HG02588 (cell line): ENCODE results near the gene MPZL1.
A peak's percentile ranks its signal among the peaks of the same experiment; 100 is the strongest.

Experiments used
- ATAC-seq: cut with Tn5 transposase; IDR thresholded peaks from one replicate; pipeline ENCODE4 v1.9.1; 2021; ENCODE audit warnings: mild to moderate bottlenecking, moderate library complexity; ENCODE audit not compliant: unreplicated experiment

MPZL1 gene

GRCh38 chr1:167721617-167722151, at the start of gene MPZL1:
MPZL1 (plus strand) TSS chr1:167721982; CDS start chr1:167722152, 170 bp downstream.
- peak; percentile 93 for ATAC-seq

- ATAC-seq: no peak
Observed at GRCh38 chr1:167672831-167673230, 49.0 kb upstream of the MPZL1 start.

- no peak for ATAC-seq
Observed at GRCh38 chr1:167673265-167673664, 48.5 kb upstream of the MPZL1 start.

- no peak for ATAC-seq
Observed at GRCh38 chr1:167674156-167674555, 47.6 kb upstream of the MPZL1 start.

- no peak for ATAC-seq
Observed at GRCh38 chr1:167675440-167675839, 46.3 kb upstream of the MPZL1 start.

- ATAC-seq: no peak
Observed at GRCh38 chr1:167676205-167676915, 45.4 kb upstream of the MPZL1 start.

GRCh38 chr1:167676916-167677848, 44.6 kb upstream of the MPZL1 start:
- ATAC-seq: no peak

- no peak for ATAC-seq
Observed at GRCh38 chr1:167678422-167678821, 43.4 kb upstream of the MPZL1 start.

- ATAC-seq: no peak
Observed at GRCh38 chr1:167678838-167679237, 42.9 kb upstream of the MPZL1 start.

GRCh38 chr1:167679714-167680113, 42.1 kb upstream of the MPZL1 start:
- no peak for ATAC-seq

- ATAC-seq: no peak
Observed at GRCh38 chr1:167681024-167681423, 40.8 kb upstream of the MPZL1 start.

- no peak for ATAC-seq
Observed at GRCh38 chr1:167681451-167682098, 40.2 kb upstream of the MPZL1 start.

GRCh38 chr1:167683226-167683625, 38.6 kb upstream of the MPZL1 start:
- ATAC-seq: no peak

GRCh38 chr1:167683641-167684502, 37.9 kb upstream of the MPZL1 start:
- no peak for ATAC-seq

GRCh38 chr1:167685844-167686243, 35.9 kb upstream of the MPZL1 start:
- no peak for ATAC-seq

- ATAC-seq: peak; percentile 52
Observed at GRCh38 chr1:167687919-167688519, 33.8 kb upstream of the MPZL1 start.

- ATAC-seq: no peak
Observed at GRCh38 chr1:167689567-167689920, 32.2 kb upstream of the MPZL1 start.

GRCh38 chr1:167690053-167690452, 31.7 kb upstream of the MPZL1 start:
- ATAC-seq: no peak

GRCh38 chr1:167693425-167694045, 28.2 kb upstream of the MPZL1 start:
- ATAC-seq: no peak
